HL-60/S4 (cell line): ENCODE results near the gene COX7B2.

Source experiments
- in situ Hi-C: fragments of 300-500 bp; cut with MboI; formaldehyde crosslinking; loops from 2 replicates; pipeline ENCODE4 v1.14.3; 2022; ENCODE audit warnings: low sequenced_read_pairs

The COX7B2 gene

DNA sequence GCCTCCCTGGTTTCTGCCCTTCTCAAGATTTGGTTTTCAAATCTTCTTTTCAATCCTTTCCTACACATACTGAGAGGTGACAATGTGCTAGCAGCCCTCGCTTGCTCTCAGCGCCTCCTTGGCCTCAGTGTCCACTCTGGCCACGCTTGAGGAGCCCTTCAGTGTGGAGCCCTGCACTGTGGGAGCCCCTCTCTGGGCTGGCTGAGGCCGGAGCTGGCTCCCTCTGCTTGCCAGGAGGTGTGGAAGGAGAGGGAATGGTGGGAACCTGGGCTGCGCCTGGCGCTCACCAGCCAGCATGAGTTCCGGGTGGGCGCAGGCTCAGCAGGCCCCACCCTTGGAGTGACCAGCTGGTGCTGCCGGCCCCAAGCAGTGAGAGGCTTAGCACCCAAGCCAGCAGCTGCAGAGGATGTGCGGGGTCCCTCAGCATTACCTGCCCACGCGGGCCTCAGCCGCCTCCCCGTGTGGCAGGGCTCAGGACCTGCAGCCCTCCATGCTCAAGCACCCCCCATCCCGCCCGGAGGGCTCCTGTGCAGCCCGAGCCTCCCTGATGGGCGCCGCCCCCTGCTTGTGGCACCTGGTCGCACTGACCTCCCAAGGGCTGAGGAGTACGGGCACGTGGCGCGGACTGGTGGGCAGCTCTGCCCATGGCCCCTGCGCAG lies 127.5 kb downstream of the COX7B2 start:
- in situ Hi-C loops: no loop called here

DNA sequence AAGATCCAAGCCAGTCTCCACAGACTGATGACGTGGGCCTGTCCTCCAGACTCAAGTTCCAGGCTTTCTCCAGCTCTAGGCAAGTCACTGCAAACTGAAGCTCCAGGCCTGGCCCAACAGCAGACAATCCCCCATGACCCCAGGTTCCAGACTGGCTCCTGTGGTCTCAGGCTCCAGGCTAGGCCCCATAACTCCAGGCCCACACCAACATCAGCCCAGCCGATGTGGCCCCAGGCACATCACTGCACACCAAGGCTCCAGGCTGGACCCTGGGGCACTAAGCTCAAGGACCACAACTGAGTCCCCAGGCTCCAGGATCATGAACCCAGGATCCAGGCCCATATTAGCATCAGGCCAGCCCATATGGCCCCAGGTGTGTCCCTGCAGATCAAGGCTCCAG lies 143.6 kb downstream of the COX7B2 start:
- in situ Hi-C loops: no loop called here

DNA sequence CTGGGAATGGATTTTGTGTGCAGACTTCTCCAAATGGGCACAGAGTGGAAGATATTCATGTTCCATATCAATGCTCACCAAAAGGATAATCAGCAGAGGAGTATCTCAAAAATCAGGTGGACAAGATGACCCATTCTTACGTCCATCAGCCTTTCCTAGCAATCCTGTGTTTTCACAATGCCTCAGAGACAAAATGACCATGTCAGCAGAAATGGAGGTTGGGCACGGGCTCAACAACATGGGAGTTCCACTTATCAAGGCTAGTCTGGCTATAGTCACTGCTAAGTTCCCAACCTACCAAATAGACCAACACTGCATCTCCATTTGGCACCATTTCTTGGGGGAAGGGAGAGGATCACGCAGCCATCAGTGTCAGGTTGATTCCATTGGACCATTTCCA lies 179.0 kb downstream of the COX7B2 start:
- in situ Hi-C loops: no loop called here

DNA sequence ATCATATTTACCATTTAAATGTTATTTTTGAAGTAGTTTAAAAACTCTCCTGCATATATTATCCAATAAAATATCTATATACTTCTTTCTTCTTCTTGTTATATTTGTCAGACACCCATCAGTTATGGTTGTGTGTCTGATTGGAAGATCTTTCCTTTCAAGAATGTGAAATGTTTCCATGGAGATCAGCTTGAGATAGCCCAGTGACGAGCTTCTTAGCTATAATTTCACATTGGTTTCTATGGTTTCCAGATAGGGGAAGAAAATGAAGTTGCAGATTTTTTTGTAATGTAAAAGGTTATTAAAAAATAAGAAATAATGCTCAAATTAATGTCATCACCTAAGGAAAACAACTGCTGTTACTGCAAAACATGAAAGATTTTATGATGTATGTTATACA lies 189.0 kb downstream of the COX7B2 start:
- in situ Hi-C loops: no loop called here

DNA sequence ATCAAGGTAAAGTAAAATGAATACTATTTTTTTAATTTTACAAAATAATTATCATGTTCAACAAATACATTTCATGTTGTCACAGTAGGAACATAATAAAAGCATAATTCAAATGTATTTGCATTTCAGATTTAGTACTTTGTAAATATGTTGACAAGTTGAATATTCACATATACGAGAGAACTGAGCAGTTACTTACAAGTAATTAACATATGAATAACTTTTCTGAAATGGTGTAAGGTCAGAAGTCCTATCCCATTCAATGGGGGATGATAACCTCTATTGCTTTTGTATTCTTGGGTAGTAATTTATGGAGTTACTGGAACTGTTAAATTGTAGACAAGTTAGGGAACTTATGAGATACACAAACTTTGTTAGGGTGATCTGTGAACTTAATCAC lies 191.1 kb downstream of the COX7B2 start:
- in situ Hi-C loops: no loop called here

DNA sequence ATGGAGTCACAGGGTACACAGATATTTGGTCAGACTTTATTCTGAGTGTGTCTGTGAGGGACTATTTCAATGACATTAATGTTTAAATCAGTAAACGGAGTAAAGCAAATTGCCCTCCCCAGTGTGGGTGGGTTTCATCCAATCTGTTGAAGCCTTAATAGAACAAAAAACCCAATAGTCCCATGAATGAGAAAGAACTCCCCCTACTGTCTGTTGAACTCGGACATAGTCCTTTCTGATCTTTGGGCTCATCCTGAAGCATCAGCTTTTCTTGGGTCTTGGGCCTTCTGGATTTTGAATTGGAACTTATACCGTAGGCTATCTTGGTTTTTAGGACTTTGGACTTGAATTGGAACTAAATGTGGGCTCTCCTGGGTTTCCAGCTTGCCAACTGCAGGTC lies 193.6 kb downstream of the COX7B2 start:
- in situ Hi-C loops: no loop called here

DNA sequence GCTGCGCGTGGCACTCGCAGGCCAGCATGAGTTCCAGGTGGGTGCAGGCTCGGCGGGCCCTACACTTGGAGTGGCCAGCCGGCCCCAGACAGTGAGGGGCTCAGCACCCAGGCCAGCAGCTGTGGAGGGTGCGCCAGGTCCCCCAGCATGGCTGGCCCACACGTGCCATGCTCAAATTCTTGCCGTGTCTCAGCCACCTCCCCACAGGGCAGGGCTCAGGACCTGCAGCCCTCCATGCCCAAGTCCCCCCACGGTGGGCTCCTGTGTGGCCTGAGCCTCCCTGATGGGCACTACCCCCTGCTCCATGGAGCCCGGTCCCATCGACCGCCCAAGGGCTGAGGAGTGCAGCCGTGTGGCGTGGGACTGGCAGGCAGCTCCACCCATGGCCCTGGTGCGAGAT lies 210.2 kb downstream of the COX7B2 start:
- in situ Hi-C loops: no loop called here
